Measurements from ENCODE around the gene PANK1. TPM values are rescaled to one million over a fixed set of nuclear protein-coding genes. Genes with fewer than 3 reads are reported as not detected.
A peak's percentile ranks its signal among the peaks of the same experiment; 100 is the strongest.

Gene PANK1
- total and polyA plus RNA-seq, 5 donors from 2014 or later = 0.17 to 0.49 (median 0.41) TPM; not detected in 2

DNA sequence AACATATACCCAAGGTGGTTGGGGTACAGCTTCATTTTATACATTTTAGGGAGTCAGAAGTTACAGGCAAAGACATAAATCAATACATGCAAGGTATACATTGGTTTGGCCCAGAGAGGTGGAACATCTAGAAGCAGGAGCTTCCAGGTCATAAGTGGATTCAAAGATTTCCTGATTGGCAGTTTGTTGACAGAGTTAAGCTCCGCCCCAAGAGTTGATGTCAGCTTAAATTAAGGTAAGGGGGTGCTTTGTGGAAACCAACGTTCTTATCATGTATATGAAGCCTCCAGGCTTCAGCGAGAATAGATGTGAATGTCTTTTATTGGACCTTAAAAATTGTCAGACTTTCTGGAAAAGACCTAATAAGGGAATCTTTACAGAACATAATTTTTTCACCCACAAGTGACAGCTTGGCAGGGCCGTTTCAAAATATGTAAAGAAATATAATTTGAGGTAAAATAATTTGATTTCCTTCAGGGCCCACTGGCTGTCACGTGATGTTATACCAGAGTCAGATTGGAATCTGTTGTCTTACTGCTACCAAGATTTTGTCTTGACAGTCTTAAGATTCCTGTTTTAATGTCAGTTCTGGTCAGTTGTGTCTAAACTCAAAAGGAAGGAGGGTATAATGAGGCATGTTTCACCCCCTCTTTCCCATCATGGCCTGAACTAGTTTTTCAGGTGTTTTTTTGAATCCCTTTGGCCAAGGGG is 6.3 kb upstream of the PANK1 start:
- peaks cover 29% of the 10 kb centered on the region for H3K27me3 Mint-ChIP-seq
- ATAC-seq (ENCODE audit: low read depth in 2 of 2) = no peak
- peaks cover 12% of the 10 kb centered on the region for H3K27me3 ChIP-seq (ENCODE audit: control insufficient read depth, insufficient read depth, low read length)

DNA sequence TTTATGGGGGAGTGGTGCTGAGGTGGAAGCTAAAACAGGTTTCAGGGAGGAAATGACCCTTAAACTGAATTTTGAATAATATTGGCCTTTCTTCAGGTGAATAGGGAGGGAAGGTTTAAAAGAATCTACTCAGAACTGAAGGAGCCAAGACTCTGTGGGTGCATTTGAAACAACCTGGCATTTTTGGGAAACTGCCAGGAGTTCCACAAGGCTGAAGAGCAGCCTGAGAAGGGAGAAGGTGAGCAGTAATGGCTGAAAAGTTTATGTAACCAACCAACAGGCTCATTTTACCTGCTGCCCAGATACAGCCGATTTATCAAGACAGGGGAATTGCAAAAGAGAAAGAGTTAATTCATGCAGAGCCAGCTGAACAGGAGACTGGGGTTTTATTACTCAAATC is 4.0 kb upstream of the PANK1 start:
- H3K4me3 Mint-ChIP-seq = no peak overlapping the region
- no peak overlapping the region for H3K27ac ChIP-seq (ENCODE audit: insufficient read depth, low read length, poor library complexity, severe bottlenecking)
- peaks cover 5 to 7% (median 5%) of the 10 kb centered on the region in 4 donors for H3K4me1 Mint-ChIP-seq
- H3K27ac Mint-ChIP-seq = no peak overlapping the region
- DNase-seq (no peak), ATAC-seq (ENCODE audit: low read depth in 2 of 2) (no peak)
- H3K36me3 ChIP-seq (ENCODE audit: control insufficient read depth, insufficient read depth, low read length) = no peaks in the 10 kb centered on the region
- H3K36me3 Mint-ChIP-seq = no peaks in the 10 kb centered on the region
- H3K27me3 Mint-ChIP-seq = peaks cover 37% of the 10 kb centered on the region
- peaks cover 18% of the 10 kb centered on the region for H3K27me3 ChIP-seq (ENCODE audit: control insufficient read depth, insufficient read depth, low read length)
- no peaks in the 10 kb centered on the region for H3K9me3 Mint-ChIP-seq
- peaks cover 14% of the 10 kb centered on the region for H3K4me1 ChIP-seq (ENCODE audit: control insufficient read depth, insufficient read depth, low read length, poor library complexity, severe bottlenecking)
- no peak overlapping the region for H3K4me3 ChIP-seq (ENCODE audit: low read depth, low read length)
- no peaks in the 10 kb centered on the region for H3K9me3 ChIP-seq (ENCODE audit: control insufficient read depth in 2 of 2, low read length in 2 of 2)

More for the DNA sequence above, 6.3 kb upstream of the PANK1 start:
- H3K4me1 ChIP-seq (ENCODE audit: control insufficient read depth, insufficient read depth, low read length, poor library complexity, severe bottlenecking) = no peaks in the 10 kb centered on the region
- Mint-ChIP-seq H3K4me3 (no peak overlapping the region), H3K4me1 (peaks cover 0 to 5% (median 0%) of the 10 kb centered on the region in 4 donors), H3K36me3 (no peaks in the 10 kb centered on the region), H3K27ac (no peak overlapping the region), H3K9me3 (peaks cover 0 to 5% (median 4%) of the 10 kb centered on the region in 7 donors)
- H3K4me3 ChIP-seq (ENCODE audit: low read depth, low read length) = no peak overlapping the region
- H3K27ac ChIP-seq (ENCODE audit: insufficient read depth, low read length, poor library complexity, severe bottlenecking) = no peak overlapping the region
- no peak for DNase-seq
- H3K9me3 ChIP-seq (ENCODE audit: control insufficient read depth in 2 of 2, low read length in 2 of 2) = no peaks in the 10 kb centered on the region
- no peaks in the 10 kb centered on the region for H3K36me3 ChIP-seq (ENCODE audit: control insufficient read depth, insufficient read depth, low read length)

DNA sequence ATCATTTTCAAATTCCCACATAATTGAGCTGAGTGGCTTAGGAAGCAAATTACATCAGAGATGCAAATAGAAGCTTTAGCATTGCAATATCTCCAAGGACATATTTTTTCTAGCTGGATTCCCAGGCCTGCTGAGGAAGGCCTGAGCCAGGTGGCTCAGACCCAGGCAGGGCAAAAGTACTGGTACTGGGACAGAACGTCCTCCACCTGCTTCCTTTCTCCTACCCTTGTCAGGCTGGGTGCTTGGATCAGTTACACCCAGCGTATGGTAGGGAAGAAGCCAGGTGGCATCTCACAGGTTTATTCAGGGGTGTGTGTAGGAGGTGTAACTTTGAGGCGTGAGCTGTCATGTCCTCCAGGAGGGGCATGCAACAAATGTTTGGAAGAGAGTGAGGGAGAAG is 3.0 kb upstream of the PANK1 start:
- Histone ChIP-seq H3K9me3 (ENCODE audit: control insufficient read depth in 2 of 2, low read length in 2 of 2) (no peaks in the 10 kb centered on the region), H3K27me3 (ENCODE audit: control insufficient read depth, insufficient read depth, low read length) (peaks cover 24% of the 10 kb centered on the region), H3K4me3 (ENCODE audit: low read depth, low read length) (no peak overlapping the region), H3K36me3 (ENCODE audit: control insufficient read depth, insufficient read depth, low read length) (no peaks in the 10 kb centered on the region), H3K27ac (ENCODE audit: insufficient read depth, low read length, poor library complexity, severe bottlenecking) (no peak overlapping the region), H3K4me1 (ENCODE audit: control insufficient read depth, insufficient read depth, low read length, poor library complexity, severe bottlenecking) (peaks cover 17% of the 10 kb centered on the region)
- Mint-ChIP-seq H3K9me3 (no peaks in the 10 kb centered on the region), H3K4me3 (no peak overlapping the region), H3K27ac (no peak overlapping the region), H3K4me1 (peaks cover 5 to 7% (median 5%) of the 10 kb centered on the region in 4 donors), H3K36me3 (no peaks in the 10 kb centered on the region), H3K27me3 (peaks cover 37% of the 10 kb centered on the region)
- no peak for ATAC-seq (ENCODE audit: low read depth in 2 of 2)
- no peak for DNase-seq

DNA sequence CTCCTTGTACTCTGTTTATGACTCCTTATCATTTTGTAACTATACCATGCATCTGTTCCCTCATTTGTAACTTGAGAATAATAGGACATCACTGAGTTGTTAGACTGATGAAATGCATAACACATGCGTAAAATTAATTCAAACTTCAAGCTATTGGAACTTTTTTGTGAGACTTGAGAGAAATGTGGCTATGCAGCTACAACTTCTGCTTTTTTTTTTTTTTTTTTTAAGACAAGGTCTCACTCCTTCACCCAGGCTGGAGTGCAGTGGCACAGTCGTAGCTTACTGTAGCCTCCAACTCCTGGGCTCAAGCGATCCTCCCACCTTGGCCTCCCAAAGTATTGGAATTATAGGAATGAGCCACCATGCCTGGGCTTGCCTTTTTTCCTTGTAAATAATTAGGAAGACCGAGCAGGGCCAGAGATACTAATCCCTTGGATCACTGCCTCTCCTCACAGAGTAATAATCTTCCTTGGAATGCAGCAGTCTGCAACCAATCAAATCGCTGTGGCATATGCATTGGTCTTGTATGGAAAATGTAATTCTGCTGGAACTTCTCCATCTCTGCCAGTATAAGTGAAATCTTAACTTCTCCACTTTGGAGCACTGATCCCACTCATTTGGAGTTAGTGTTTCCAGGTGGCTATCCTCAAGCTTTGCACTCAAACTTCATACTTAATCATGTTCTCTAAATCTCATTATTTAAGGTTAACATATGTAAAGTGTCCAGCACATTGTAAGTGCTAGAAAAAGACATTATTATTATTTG is 2.0 kb upstream of the PANK1 start:
- H3K4me3 Mint-ChIP-seq = peak overlapping the region in 2 of 4 donors; percentile 27 to 86
- peaks cover 5 to 7% (median 5%) of the 10 kb centered on the region in 4 donors for H3K4me1 Mint-ChIP-seq
- peaks cover 27% of the 10 kb centered on the region for H3K27me3 ChIP-seq (ENCODE audit: control insufficient read depth, insufficient read depth, low read length)
- DNase-seq = no peak
- no peak overlapping the region for H3K4me3 ChIP-seq (ENCODE audit: low read depth, low read length)
- H3K9me3 ChIP-seq (ENCODE audit: control insufficient read depth in 2 of 2, low read length in 2 of 2) = no peaks in the 10 kb centered on the region
- ATAC-seq (ENCODE audit: low read depth in 2 of 2) = no peak
- no peaks in the 10 kb centered on the region for H3K36me3 Mint-ChIP-seq
- no peaks in the 10 kb centered on the region for H3K9me3 Mint-ChIP-seq
- H3K27ac ChIP-seq (ENCODE audit: insufficient read depth, low read length, poor library complexity, severe bottlenecking) = no peak overlapping the region
- H3K27ac Mint-ChIP-seq = no peak overlapping the region
- peaks cover 37% of the 10 kb centered on the region for H3K27me3 Mint-ChIP-seq
- H3K36me3 ChIP-seq (ENCODE audit: control insufficient read depth, insufficient read depth, low read length) = no peaks in the 10 kb centered on the region
- H3K4me1 ChIP-seq (ENCODE audit: control insufficient read depth, insufficient read depth, low read length, poor library complexity, severe bottlenecking) = peaks cover 17% of the 10 kb centered on the region

DNA sequence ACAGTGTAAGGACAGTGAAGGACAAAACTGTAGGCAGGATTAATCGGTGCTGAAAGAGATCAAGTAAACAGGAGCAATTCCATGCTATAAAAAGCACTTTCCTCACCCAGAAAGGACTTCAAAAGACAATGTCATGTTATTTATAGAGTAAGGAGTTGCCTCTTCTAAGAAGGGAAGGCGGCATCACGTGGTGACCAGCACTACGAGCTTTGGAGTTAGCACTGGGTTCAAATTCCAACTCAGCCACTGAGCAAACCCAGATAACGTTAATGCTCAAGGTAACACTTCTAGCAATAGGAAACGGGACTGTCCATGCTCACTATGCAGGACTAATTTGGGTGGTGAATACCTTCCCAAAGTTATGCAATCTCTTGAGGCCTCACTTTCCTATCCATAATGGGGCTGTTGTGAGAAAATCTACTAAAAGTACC is 715 bp upstream of the PANK1 start:
- no peaks in the 10 kb centered on the region for H3K36me3 Mint-ChIP-seq
- Histone ChIP-seq H3K4me1 (ENCODE audit: control insufficient read depth, insufficient read depth, low read length, poor library complexity, severe bottlenecking) (peaks cover 17% of the 10 kb centered on the region), H3K4me3 (ENCODE audit: low read depth, low read length) (peak overlapping the region; percentile 64), H3K27ac (ENCODE audit: insufficient read depth, low read length, poor library complexity, severe bottlenecking) (no peak overlapping the region), H3K9me3 (ENCODE audit: control insufficient read depth in 2 of 2, low read length in 2 of 2) (no peaks in the 10 kb centered on the region), H3K36me3 (ENCODE audit: control insufficient read depth, insufficient read depth, low read length) (no peaks in the 10 kb centered on the region), H3K27me3 (ENCODE audit: control insufficient read depth, insufficient read depth, low read length) (peaks cover 31% of the 10 kb centered on the region)
- peaks cover 37% of the 10 kb centered on the region for H3K27me3 Mint-ChIP-seq
- ATAC-seq (ENCODE audit: low read depth in 2 of 2) (no peak), DNase-seq (peak in 1 of 3 donors; percentile 3)
- H3K4me1 Mint-ChIP-seq = peaks cover 5 to 7% (median 5%) of the 10 kb centered on the region in 4 donors
- H3K4me3 Mint-ChIP-seq = peak overlapping the region; percentile 86 to 93 (median 89)
- no peaks in the 10 kb centered on the region for H3K9me3 Mint-ChIP-seq
- H3K27ac Mint-ChIP-seq = peak overlapping the region in 2 of 3 donors; percentile 29 to 31

DNA sequence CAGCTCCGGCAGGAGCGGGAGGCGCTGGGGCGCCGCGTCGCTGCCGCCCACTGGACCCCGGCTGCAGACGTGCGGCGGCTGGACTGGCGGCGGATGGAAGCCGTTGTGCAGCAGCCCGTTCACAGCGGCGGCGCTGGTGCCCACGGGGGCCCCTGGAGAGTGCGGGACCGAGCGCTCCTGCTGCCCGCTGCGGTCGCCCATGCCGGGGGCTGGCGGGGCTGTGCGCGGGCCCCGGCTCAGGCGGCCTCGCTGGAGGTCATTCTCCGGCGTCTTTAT is 413 bp downstream of the PANK1 start:
- H3K27ac Mint-ChIP-seq = no peak overlapping the region
- H3K36me3 Mint-ChIP-seq = no peaks in the 10 kb centered on the region
- peaks cover 17% of the 10 kb centered on the region for H3K4me1 ChIP-seq (ENCODE audit: control insufficient read depth, insufficient read depth, low read length, poor library complexity, severe bottlenecking)
- H3K9me3 ChIP-seq (ENCODE audit: control insufficient read depth in 2 of 2, low read length in 2 of 2) = no peaks in the 10 kb centered on the region
- no peak overlapping the region for H3K4me3 Mint-ChIP-seq
- H3K36me3 ChIP-seq (ENCODE audit: control insufficient read depth, insufficient read depth, low read length) = no peaks in the 10 kb centered on the region
- peak overlapping the region; percentile 79 for H3K4me3 ChIP-seq (ENCODE audit: low read depth, low read length)
- DNase-seq (peak in 1 of 3 donors; percentile 1), ATAC-seq (ENCODE audit: low read depth in 2 of 2) (peak; percentile 19 to 30)
- H3K9me3 Mint-ChIP-seq = no peaks in the 10 kb centered on the region
- no peak overlapping the region for H3K27ac ChIP-seq (ENCODE audit: insufficient read depth, low read length, poor library complexity, severe bottlenecking)
- H3K4me1 Mint-ChIP-seq = peaks cover 5 to 7% (median 5%) of the 10 kb centered on the region in 4 donors
- H3K27me3 Mint-ChIP-seq = peaks cover 32% of the 10 kb centered on the region
- H3K27me3 ChIP-seq (ENCODE audit: control insufficient read depth, insufficient read depth, low read length) = peaks cover 29% of the 10 kb centered on the region

DNA sequence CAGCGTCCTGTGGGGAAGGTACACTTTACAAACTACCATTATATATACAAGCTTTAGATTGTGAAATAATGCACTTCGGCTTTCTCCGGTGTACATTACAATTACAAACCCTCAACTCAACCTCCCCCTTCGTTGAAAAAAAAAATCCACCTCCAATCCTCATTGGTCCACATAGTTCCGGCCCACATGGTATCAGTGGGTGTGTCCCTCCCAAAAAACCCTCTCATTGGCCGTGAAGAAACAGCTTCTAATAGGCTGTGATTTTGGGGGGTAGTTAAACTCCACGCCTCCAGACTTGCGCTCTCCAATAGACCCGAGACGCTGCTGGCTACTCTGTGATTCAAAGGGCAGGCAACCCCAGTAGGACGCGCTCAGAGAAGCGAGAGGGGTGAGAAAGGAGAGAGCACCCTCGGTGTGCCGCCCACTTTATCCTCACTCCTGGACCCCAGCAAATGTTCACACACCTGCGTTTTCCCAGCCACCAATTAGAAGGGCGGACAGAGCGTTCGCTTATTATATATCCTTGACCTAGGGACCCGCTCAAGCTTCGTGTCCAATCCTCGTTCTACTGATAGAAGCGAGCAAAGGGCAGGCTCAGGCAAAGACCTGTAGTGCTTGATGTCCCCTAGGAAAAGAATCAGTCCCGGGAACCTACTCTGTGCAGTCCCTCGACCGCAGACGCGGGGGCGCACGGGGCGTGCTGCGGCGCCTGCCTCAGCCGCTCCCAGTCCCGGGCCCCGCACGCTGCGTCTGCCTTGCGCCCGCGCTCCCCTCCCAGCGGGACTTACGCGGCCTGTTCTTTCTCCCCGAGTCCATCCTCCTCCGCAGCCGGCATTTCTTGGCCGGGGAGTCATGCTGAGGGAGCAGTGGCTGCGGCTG is 991 bp downstream of the PANK1 start:
- no peak overlapping the region for H3K27ac Mint-ChIP-seq
- no peaks in the 10 kb centered on the region for H3K9me3 ChIP-seq (ENCODE audit: control insufficient read depth in 2 of 2, low read length in 2 of 2)
- peaks cover 26% of the 10 kb centered on the region for H3K27me3 Mint-ChIP-seq
- peaks cover 5 to 7% (median 5%) of the 10 kb centered on the region in 4 donors for H3K4me1 Mint-ChIP-seq
- no peak overlapping the region for H3K4me3 Mint-ChIP-seq
- no peak overlapping the region for H3K27ac ChIP-seq (ENCODE audit: insufficient read depth, low read length, poor library complexity, severe bottlenecking)
- peaks cover 17% of the 10 kb centered on the region for H3K4me1 ChIP-seq (ENCODE audit: control insufficient read depth, insufficient read depth, low read length, poor library complexity, severe bottlenecking)
- no peaks in the 10 kb centered on the region for H3K9me3 Mint-ChIP-seq
- H3K36me3 Mint-ChIP-seq = no peaks in the 10 kb centered on the region
- peak; percentile 29 to 89 (median 59) for DNase-seq
- peak; percentile 76 to 78 for ATAC-seq (ENCODE audit: low read depth in 2 of 2)
- no peaks in the 10 kb centered on the region for H3K36me3 ChIP-seq (ENCODE audit: control insufficient read depth, insufficient read depth, low read length)
- peaks cover 27% of the 10 kb centered on the region for H3K27me3 ChIP-seq (ENCODE audit: control insufficient read depth, insufficient read depth, low read length)
- H3K4me3 ChIP-seq (ENCODE audit: low read depth, low read length) = peak overlapping the region; percentile 79

Data from CD4-positive, CD25-positive, alpha-beta regulatory T cell (primary cell).